Liver (tissue), 3 donors: Measurements from ENCODE around the gene ATXN1.

Experiments used
- EGR1 ChIP-seq, 2 donors: IDR thresholded peaks; 2 replicates each; pipeline ENCODE4 v1.6.1; 2016 to 2018; ENCODE audit warnings: antibody characterized with exemption in 2 of 2, low read depth in 2 of 2
- JUND ChIP-seq, 2 donors: IDR thresholded peaks; 2 replicates each; pipeline ENCODE4 v1.6.1; 2016; ENCODE audit warnings: antibody characterized with exemption in 2 of 2
- MAX ChIP-seq: IDR thresholded peaks from 2 replicates; pipeline ENCODE4 v1.6.1; 2016; ENCODE audit warnings: antibody characterized with exemption
- NR2F2 ChIP-seq: IDR thresholded peaks from 2 replicates; pipeline ENCODE4 v1.6.1; 2016; ENCODE audit warnings: antibody characterized with exemption
- RAD21 ChIP-seq, 2 donors: IDR thresholded peaks; 2 replicates each; pipeline ENCODE4 v1.6.1; 2016; ENCODE audit warnings: antibody characterized with exemption in 2 of 2, mild to moderate bottlenecking in 2 of 2
- SP1 ChIP-seq: IDR thresholded peaks from 2 replicates; pipeline ENCODE4 v1.6.1; 2018; ENCODE audit warnings: antibody characterized with exemption, mild to moderate bottlenecking
- TAF1 ChIP-seq: conservative IDR thresholded peaks from 2 replicates; pipeline ENCODE4 v1.6.1; 2016; ENCODE audit warnings: antibody characterized with exemption, mild to moderate bottlenecking
- YY1 ChIP-seq: IDR thresholded peaks from 2 replicates; pipeline ENCODE4 v1.6.1; 2016; ENCODE audit warnings: antibody characterized with exemption, mild to moderate bottlenecking
- ZBTB33 ChIP-seq: IDR thresholded peaks from 2 replicates; pipeline ENCODE4 v1.6.1; 2016; ENCODE audit warnings: antibody characterized with exemption
- TF ChIP-seq, protein P1 (sequence below): fragments of 150-350 bp; IDR thresholded peaks from 2 replicates; pipeline ENCODE4 v1.5.1; 2017; ENCODE audit warnings: improper control_type of control experiment, low read depth, low read length; ENCODE audit not compliant: missing input control
- TF ChIP-seq, protein P2 (sequence below): IDR thresholded peaks from 2 replicates; pipeline ENCODE4 v1.6.1; 2016; ENCODE audit warnings: antibody characterized with exemption, mild to moderate bottlenecking
- donor health status: healthy.
- donor health status: healthy.

GRCh38 chr6:16523606-16524379 lies 237.5 kb downstream of the ATXN1 start:
- TF ChIP-seq TAF1 (no peak), RAD21 (IDR thresholded peaks at IDR 0.05) (no peak), MAX (no peak), YY1 (no peak), SP1 (no peak), EGR1 (IDR thresholded peaks at IDR 0.05; ENCODE audit: low read depth in 2 of 2) (no peak), NR2F2 (no peak), JUND (IDR thresholded peaks at IDR 0.05) (no peak), ZBTB33 (no peak)
- TF ChIP-seq, protein P1, sequence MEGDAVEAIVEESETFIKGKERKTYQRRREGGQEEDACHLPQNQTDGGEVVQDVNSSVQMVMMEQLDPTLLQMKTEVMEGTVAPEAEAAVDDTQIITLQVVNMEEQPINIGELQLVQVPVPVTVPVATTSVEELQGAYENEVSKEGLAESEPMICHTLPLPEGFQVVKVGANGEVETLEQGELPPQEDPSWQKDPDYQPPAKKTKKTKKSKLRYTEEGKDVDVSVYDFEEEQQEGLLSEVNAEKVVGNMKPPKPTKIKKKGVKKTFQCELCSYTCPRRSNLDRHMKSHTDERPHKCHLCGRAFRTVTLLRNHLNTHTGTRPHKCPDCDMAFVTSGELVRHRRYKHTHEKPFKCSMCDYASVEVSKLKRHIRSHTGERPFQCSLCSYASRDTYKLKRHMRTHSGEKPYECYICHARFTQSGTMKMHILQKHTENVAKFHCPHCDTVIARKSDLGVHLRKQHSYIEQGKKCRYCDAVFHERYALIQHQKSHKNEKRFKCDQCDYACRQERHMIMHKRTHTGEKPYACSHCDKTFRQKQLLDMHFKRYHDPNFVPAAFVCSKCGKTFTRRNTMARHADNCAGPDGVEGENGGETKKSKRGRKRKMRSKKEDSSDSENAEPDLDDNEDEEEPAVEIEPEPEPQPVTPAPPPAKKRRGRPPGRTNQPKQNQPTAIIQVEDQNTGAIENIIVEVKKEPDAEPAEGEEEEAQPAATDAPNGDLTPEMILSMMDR = no peak
- TF ChIP-seq, protein P2, sequence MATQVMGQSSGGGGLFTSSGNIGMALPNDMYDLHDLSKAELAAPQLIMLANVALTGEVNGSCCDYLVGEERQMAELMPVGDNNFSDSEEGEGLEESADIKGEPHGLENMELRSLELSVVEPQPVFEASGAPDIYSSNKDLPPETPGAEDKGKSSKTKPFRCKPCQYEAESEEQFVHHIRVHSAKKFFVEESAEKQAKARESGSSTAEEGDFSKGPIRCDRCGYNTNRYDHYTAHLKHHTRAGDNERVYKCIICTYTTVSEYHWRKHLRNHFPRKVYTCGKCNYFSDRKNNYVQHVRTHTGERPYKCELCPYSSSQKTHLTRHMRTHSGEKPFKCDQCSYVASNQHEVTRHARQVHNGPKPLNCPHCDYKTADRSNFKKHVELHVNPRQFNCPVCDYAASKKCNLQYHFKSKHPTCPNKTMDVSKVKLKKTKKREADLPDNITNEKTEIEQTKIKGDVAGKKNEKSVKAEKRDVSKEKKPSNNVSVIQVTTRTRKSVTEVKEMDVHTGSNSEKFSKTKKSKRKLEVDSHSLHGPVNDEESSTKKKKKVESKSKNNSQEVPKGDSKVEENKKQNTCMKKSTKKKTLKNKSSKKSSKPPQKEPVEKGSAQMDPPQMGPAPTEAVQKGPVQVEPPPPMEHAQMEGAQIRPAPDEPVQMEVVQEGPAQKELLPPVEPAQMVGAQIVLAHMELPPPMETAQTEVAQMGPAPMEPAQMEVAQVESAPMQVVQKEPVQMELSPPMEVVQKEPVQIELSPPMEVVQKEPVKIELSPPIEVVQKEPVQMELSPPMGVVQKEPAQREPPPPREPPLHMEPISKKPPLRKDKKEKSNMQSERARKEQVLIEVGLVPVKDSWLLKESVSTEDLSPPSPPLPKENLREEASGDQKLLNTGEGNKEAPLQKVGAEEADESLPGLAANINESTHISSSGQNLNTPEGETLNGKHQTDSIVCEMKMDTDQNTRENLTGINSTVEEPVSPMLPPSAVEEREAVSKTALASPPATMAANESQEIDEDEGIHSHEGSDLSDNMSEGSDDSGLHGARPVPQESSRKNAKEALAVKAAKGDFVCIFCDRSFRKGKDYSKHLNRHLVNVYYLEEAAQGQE = no peak
